Stimulated activated CD4-positive, alpha-beta T cell treated with anti-CD3 and anti-CD28 coated beads, TNF-alpha, amount 100 ng/mL, for 48 hours (primary cell): ENCODE results near the gene LIMS2.

Source experiments
- DNase-seq, 3 donors: peaks; one replicate each; pipeline ENCODE4 v3.0.0-alpha.2; 2020; ENCODE audit warnings: low read depth in 3 of 3

Gene LIMS2

DNA sequence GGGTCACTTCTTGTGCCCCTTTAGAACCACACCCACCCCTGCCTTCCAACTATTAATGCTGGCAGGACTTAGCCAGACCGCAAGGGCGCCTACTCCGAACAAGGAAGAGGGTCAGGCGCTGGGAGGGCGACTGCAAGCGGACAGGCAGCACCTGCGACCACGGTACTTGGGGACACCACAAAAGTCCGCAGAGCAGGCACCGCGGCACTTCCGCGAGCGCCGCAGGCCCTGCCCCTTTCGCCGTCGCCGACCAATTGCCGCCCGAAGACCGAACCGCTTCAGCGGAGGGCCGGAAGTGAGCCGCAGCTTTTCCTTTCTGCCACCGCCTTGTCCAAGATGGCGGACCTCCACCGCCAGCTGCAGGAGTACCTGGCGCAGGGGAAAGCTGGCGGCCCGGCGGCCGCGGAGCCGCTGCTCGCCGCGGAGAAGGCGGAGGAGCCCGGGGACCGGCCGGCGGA, 25.9 kb upstream of the LIMS2 start, which contains the start of gene SFT2D3:
TSS of gene SFT2D3 (plus strand) at position 305 of the 458 bp plus-strand sequence. CDS start at position 337, 32 bp downstream.
- peak; percentile 84 to 89 (median 89) for DNase-seq

DNA sequence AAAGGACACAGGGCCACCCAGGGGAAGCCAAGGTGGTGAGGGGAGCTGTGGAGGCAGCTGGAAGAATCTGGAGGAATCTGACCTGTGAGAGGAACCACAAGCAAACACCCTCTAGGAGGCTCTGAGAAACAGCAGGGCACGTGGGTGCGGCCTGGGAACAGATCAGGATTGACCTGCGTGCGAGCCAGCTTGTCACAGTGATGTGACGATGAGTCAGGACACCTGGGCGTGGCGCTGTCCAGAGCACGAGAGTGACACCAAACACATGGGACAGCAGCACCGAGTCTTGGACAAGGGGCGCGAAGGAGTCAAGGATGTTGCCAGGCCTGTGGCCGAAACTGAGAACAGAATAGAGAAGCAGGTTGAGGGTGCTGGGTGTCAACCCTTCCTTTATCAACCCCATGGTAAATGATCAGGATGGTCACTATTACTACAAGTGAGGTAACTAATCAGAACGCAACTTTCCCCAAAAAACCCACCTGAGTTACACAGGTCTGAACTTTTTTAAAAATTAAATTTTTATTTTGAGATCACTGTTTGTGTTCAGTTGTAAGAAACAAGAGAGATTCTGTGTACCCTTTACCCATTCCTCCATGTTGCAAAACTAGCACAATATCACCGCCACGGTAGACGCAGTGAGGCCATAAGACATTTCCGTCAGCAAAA, 25.3 kb upstream of the LIMS2 start:
- DNase-seq, result peak in 1 of 3 donors; percentile 10

DNA sequence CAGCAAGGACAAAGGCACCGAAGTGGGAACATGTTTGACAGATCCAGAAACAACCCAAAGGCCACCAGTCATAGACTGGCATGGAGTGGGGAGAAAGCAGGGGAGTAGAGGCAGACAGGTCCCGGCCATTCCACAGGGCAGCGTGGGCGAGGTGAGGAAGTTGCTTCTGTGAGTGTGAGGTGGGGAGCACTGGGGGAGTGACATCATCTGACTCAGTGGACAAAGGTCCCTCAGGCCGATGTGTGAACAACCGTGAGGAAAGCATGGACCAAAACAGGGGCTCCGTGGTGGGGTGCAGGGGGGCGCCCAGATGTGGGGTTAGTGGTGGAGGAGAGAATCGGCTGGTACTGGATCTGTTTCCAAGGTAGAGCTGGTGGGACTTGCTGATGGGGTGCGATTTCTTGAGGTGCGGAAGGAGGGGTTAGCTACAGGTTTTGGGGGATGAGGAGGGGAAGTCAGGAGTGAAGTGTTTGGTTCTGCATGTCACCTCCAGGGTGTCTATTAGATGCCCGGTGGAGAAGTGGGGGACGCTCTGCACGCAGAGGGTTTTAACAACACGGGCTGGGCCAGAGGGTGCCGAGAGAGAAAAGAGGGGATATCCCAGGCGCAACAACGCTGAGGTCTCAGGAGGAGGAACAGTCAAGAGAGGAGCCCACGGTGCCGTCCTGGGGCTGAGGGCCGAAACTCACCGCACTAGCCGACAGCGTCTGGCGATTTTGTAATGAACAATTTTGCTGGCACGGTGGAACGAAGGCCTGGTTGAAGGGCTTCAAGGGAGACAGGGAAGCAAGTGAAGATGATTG, 23.4 kb upstream of the LIMS2 start:
- no peak for DNase-seq

DNA sequence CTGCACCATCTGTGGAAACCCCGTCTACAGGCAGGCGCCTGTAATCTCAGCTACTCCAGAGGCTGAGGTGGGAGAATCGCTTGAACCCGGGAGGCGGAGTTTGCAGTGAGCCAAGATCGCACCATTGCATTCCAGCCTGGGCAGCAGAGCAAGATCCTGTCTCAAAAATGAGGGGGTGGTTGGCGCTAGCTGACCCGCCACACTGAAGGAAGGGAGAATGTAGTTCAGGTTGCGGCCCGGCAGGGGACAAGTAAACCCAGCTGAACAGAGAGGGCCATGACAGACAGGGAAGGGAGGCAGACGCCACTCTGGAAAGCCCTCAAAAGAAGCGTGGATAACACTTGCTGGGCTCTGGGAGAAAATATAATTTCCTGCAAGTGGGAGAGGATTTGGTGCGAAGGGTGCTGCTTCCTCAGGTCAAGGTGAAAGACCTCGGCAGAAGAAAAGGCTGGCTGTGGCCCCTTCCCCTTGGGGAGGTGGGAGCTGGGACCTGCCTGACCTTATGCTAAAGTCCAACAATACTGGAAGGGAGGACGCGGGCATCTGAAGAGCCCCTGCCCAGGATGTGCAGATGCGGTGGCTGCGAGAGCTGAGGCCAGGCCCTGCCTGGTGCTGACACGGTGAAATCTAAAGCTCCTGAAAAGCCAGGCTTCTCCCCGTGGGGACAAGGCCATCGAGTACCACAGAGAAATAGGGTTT, 22.3 kb upstream of the LIMS2 start:
- DNase-seq, result no peak

DNA sequence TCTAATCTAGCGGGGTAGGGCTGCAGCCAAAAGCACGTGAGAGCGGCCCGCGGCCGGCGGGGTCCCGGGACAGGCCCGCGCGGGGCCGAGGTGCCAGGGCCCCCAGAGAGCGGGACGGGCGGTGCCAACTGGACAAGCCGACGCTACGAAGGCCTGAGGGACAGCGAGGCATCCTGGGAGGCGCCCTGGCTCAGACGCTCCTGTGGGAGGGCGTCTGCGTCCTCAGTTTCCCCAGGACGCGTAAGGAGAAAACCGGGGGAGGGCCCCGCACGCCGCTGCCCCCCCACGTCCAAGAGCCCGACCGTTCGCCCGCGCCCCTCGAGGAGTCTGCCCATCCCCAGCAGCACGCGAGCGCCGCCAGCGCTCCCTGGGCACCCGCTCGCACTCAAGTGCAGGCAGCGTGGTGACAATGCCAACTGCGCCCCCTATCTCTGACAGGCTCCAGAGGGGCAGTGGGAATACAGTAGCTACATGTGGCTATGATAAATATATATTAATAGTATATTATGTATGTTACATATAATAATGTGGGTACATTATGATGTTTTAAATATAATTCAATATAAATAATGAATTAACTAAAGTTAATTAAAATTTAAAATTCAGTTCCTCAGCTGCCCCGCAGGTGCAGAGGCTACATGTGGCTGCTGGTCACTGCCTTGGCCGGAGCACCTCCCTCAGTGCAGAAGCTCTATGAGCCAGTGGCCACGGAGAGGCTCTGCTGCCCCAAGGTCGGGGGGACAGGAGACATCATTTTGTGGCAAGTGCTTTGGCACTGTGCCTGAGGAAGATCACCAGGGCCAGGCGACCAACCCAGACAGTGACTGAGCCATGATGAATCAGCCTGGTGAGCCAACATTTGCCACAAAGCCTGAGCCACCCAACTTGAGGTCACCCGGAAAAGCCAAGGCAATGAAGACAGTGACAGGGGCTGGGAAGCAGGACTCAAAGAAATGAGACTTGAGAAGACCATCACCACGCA, 20.5 kb upstream of the LIMS2 start:
- no peak for DNase-seq

DNA sequence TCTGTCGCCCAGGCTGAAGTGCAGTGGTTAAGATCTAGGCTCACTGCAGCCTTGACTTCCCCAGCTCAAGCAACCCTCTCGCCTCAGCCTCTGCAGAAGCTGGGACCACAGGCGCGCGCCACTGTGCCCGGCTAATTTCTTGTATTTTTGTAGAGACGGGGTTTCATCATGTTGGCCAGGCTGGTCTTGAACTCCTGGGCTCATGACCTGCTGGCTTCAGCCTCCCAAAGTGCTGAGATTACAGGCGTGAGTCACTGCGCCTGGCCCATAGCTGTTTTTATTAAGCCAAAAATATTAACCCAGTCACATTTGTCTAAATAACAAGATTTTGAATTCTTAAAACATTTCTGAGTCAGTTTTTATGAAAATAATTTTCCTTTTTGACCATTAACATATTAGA, 19.7 kb upstream of the LIMS2 start:
- DNase-seq, result no peak

DNA sequence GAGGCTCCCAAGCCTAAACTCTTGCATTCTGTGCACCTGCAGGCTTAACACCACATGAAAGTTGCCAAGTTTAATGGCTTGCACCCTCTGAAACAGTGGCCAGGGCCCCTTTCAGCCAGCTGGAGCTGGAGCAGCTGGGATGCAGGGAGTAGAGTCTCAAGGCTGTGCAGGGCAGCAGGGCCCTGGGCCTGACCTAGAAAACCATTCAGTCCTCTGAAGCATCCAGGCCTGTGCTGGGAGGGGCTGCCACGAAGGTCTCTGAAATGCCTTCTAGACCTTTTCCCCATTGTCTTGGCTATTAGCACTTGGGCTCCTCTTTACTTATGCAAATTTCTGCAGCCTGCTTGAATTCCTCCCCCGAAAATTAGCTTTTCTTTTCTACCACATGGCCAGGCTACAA, 15.4 kb upstream of the LIMS2 start:
- DNase-seq, result no peak

DNA sequence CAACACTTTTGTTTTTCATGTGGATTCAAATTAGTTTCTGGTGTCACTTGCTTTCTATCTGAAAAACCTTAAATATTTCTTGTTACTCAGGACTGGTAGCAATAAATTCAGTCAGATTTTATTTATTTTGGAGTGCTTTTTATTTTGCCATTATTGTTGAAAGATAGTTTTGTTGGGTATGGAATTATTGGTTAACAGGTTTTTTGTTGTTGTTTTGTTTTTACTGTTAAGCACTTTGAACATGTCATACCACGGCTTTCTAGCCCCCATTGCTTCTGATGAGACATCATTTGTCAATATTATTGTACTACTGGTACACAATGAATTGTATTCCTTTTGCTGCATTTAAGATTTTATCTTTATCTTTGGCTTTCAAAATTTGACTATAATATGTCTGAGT, 13.1 kb upstream of the LIMS2 start:
- DNase-seq, result no peak

DNA sequence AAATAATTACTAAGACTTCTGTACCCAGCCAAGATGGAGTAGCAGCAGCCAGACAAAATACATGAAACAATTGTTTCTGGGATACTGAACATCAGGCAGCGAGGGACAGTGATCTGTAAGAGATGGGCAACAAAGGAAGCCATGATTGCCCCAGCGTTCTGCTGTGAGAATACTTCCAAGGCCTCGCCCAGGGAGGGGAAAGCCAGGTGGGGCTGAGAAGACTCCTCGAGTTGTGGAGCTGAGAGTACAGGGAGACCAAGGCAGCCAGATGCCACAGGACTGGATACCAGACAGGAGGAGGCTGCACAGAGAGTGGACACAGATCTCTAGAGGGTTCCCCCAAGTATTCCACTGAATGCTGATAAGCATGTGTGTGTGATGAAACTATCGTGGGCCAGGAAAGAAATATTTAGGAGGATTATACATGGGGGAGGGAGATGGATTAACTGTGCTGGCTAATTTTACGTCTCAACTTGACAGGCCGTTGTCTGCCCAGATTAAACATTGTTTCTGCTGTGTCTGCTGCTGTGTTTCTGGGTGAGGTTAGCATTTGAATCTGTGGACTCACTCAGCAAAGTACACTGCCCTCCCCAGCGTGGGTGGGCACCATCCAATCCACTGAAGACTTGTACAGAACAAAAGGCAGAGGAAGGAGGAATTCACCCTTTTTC, 10.2 kb upstream of the LIMS2 start:
- no peak for DNase-seq

DNA sequence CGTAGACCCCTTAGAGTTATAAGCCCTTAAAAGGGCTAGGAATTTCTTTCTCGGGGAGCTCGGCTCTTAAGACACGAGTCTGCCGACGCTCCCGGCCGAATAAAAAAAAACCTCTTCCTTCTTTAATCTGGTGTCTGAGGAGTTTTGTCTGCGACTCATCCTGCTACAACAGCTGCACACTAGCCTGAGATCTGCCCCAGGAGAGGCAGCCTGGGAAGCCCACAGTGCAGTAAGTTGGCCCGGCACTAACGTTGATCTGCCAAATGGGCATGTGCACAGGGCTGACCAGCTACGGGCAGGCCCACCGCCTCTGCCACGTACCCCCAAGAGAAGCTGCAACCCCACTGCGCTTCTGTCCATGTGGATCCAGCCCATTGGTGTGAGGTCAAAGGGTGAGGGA, 8.4 kb upstream of the LIMS2 start:
- DNase-seq, result no peak

DNA sequence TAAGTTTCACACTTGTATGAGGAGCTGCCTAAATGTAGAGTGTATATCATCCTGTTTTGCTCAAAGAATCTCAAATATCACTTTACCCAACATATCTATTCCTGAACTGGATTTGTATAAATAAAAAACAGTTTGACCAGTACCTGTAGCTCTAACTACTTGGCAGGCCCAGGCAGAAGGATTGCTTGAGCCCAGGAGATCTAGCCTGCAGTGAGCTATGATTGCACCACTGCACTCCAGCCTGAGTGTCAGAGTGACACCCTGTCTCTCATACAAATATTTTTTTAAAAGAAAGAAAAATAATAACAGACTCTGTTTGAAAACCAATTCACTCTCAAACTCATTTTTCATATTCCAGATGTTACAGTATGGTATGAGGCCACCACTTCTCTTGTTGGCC, 7.7 kb upstream of the LIMS2 start:
- no peak for DNase-seq

DNA sequence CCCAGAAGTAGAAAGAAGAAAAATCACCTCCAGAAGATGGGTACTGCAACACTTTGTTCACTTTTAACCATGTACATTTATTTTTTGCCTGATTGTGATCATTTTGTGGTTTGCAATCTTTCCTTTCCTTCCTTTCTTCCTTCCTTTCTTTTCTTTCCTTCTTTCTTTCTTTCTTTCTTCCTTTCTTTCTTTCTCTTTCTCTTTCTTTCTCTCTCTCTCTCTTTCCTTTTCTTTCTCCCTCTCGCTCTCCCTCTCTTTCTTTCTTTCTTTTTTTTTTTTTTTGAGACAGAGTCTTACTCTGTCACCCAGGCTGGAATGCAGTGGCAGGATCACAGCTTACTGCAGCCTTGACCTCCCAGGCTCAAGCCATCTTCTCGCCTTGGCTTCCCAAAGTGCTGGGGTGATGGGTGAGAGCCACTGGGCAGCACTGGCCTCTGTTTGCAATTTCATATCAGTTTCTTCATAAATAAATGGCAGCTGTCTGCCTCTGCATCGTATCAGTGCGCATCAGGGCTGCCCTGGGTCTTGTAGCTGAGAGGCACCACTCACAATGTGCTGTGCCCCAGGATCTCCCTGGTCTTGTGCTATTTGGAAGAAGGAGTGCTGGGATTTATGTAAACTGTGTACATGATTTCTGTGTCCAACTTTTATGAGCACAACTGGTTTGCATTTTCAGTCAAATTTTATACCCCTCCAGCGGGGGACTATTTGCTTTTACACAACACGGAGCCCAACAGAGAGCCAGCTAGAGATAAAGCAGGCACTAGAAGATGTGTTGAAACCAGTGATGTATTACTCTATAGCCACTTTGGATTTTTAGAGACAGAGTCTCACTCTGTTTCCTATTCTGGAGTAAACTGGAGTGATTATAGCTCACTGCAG, 6.9 kb upstream of the LIMS2 start:
- DNase-seq, result no peak

DNA sequence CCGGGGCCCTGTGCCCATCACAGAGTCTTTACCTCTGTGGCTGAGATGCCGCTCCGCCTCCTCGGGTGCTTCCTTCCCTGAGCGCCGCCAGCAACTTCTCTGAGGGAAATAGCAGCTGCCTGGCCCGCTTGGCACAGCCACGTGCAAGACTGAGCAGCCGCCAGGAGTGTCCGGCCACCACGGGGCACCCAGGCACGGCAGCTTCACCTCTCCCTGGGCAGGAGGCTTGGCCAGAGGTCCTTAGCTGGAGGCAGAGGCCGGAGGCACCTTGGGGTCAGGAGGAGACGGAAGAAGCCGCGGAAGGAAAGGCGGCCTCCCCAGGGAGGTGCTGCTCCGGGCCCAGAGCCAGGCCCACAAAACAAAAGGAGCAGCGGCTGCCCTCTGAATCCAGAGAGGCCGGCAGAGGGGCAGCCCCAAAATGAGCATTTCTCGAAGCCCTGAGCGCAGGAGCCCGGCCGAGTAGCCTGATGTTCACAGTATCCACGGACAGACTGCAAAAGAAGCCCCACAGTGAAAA, 6.0 kb upstream of the LIMS2 start:
- DNase-seq, result no peak

DNA sequence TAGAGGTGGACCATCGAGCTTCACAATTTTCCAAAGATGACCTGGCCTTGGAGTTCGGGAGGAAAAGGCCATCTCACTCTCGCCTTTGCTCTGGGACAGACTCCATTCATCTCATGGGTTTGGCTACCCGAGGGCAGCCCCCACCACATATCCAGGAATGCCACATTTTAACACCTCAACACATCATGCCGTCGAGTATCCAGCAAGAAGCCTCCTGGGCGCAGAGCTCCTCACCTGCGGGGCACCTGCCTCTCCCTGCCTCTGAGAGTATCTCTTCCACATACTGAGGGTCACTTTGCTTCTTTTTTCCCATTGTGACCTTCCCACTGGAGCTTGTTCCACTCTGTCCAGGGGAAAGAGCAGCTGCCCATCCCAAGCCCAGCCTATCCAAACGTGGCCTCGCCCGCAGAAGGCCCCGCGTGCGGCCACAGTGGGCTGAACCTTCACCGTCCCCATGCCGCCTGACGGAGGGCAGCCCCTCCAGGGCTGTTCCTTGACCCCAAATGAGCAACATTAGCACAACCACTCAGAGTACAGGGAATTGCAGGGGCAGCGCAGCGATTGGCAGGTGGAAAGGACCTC, 5.5 kb upstream of the LIMS2 start:
- no peak for DNase-seq

DNA sequence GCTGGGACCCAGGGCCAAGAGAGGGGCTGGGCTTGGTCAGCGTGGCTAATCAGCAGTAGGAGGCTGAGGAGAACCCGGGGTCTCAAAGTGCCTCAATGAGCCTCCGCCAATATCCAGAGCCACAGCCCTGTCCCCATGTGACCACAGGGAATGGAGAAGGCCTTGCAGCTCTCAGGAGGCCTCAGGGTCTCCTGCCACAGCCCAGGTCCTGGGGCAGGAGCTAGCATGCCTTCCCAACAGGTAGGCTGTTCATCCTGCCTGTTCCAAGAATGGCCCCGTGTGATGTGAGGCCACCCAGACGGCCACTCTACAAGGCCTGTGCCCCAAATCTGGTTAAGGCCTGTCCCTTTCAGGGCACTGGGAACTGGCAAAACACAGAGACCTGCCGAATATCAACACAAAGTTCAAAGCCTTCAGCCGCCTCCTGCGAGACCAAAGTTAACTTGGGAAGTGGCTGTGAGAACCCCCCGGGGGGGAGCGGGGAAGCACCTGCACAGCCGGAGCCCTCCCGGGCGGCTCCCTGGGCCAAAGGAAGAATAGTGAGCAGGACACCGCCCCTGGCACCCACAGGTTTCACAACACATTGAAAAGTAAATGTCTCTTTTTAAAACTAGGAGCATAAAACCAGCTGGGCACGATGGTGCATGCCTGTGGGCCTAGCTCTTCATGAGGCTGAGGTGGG, 4.5 kb upstream of the LIMS2 start:
- DNase-seq, result no peak

DNA sequence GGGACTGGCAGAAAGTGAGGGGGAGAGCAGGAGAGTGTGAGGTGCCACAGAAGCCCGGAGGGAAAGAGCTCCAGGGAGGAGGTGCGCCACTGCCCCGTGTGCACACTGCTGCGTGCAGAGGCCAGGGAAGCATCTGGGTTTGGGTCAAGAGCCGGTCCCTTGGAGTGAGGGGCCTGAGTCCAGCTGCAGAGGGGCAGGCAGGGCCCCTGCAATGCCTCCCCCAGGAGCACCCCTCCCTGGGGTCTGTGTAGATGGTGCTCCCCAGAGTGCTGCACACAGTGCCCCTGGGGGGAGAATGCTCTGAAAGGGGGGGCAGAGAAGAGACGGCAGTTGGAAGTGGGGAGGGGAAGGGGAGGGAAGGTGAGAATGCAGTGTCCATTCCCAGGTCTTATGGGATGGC, 3.7 kb upstream of the LIMS2 start:
- no peak for DNase-seq

DNA sequence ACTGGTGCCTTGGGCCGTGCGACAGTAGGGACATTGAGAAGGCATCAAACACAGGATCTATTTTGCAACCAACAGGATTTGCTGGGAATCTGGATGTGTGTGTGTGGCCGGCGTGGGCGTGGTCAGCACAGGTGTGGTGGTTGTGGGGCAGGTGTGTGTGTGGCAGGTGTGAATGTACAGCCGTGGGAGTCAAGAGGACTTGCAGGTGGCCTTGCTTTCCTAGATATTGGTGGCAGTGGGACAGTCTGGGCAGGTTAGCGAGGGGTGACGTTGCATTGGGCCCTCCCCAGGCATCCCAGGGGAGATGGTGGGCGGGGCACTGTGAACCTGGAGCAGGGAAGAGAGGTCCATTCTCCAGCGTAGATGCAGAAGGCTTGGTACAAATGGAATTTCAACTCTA, 3.2 kb upstream of the LIMS2 start:
- DNase-seq, result no peak

DNA sequence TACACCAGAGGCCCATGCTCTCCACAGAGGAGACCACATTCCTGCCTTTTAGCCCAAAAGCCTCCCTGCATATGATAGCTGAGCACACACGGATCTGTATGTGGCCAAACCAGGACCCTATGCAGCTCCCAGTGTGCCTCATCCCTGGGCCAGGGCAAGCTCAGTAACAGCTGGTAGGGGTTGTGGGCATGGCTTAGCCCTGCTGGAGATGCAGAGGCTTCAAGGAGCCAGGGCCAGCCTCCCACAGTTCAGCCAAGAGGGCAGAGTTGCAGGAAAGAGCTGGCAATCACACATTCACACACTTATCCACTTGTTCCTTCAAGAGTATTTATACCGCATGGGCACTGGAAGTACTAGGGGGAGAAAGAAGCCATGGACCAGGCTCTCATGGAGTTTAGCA, 1.6 kb upstream of the LIMS2 start:
- no peak for DNase-seq
